HAP-1 (cell line): Measurements from ENCODE around the gene ANXA7.
A peak's percentile ranks its signal among the peaks of the same experiment; 100 is the strongest.
"Not testable (repeated sequence)": the region's sequence is repeated elsewhere in the genome, so short reads cannot be mapped to it uniquely, and the experiment has no call there.

Source experiments
- DNase-seq, 2 experiments: peaks; one replicate each; pipeline ENCODE4 v3.0.0-alpha.2; 2016 to 2020; ENCODE audit warnings: low spot score in 2 of 2
- H3K27me3 ChIP-seq: fragments of 250-450 bp; sonication (Bioruptor Pico); 2 replicates; pipeline ENCODE4 v1.5.1; 2020; ENCODE audit warnings: low read depth, mild to moderate bottlenecking, moderate library complexity
- H3K36me3 ChIP-seq: fragments of 250-450 bp; sonication (Bioruptor Pico); replicated peaks from 2 replicates; pipeline ENCODE4 v1.5.1; 2020; ENCODE audit warnings: mild to moderate bottlenecking
- H3K4me1 ChIP-seq: fragments of 250-450 bp; sonication (Bioruptor Pico); 2 replicates; pipeline ENCODE4 v1.5.1; 2020; ENCODE audit warnings: mild to moderate bottlenecking
- H3K4me3 ChIP-seq: fragments of 250-450 bp; sonication (Bioruptor Pico); 2 replicates; pipeline ENCODE4 v1.5.1; 2020; ENCODE audit warnings: mild to moderate bottlenecking, moderate library complexity
- H3K9me3 ChIP-seq: fragments of 250-450 bp; sonication (Bioruptor Pico); 2 replicates; pipeline ENCODE4 v1.5.1; 2020; ENCODE audit warnings: mild to moderate bottlenecking, moderate library complexity
- in situ Hi-C: fragments of 300-500 bp; cut with MboI; formaldehyde crosslinking; loops from 3 replicates; pipeline ENCODE4 v1.14.3; 2020; ENCODE audit warnings: low sequenced_read_pairs, inconsistent platforms, mixed read lengths

Gene ANXA7

GRCh38 chr10:73398024-73398423 is 15.8 kb downstream of the ANXA7 start:
- Histone ChIP-seq H3K36me3 (peaks cover 29% of the 10 kb centered on the region), H3K9me3 (no peaks in the 10 kb centered on the region), H3K4me3 (no peak overlapping the region), H3K27me3 (no peaks in the 10 kb centered on the region), H3K4me1 (no peaks in the 10 kb centered on the region)
- no peak for DNase-seq
- in situ Hi-C loops, result no loop called here

GRCh38 chr10:73394325-73394724 is 19.5 kb downstream of the ANXA7 start:
- peaks cover 41% of the 10 kb centered on the region for H3K36me3 ChIP-seq
- DNase-seq, H3K4me1 ChIP-seq, H3K4me3 ChIP-seq, in situ Hi-C loops, H3K9me3 ChIP-seq, H3K27me3 ChIP-seq: not testable (repeated sequence)

GRCh38 chr10:73388228-73388627 is 25.6 kb downstream of the ANXA7 start:
- in situ Hi-C loops, result no loop called here
- H3K4me3 ChIP-seq, result no peak overlapping the region
- H3K9me3 ChIP-seq, result no peaks in the 10 kb centered on the region
- H3K36me3 ChIP-seq, result peaks cover 51% of the 10 kb centered on the region
- no peaks in the 10 kb centered on the region for H3K27me3 ChIP-seq
- no peak for DNase-seq
- no peaks in the 10 kb centered on the region; the same call in 1 of the 2 replicates for H3K4me1 ChIP-seq

GRCh38 chr10:73386583-73386982 is 27.3 kb downstream of the ANXA7 start:
- H3K27me3 ChIP-seq, result no peaks in the 10 kb centered on the region
- H3K4me1 ChIP-seq, result no peaks in the 10 kb centered on the region; the same call in 1 of the 2 replicates
- no peak overlapping the region for H3K4me3 ChIP-seq
- peaks cover 61% of the 10 kb centered on the region for H3K36me3 ChIP-seq
- in situ Hi-C loops, result no loop called here
- H3K9me3 ChIP-seq, result no peaks in the 10 kb centered on the region
- no peak for DNase-seq

- Histone ChIP-seq H3K4me1 (no peaks in the 10 kb centered on the region), H3K9me3 (no peaks in the 10 kb centered on the region), H3K27me3 (no peaks in the 10 kb centered on the region), H3K36me3 (peaks cover 64% of the 10 kb centered on the region), H3K4me3 (no peak overlapping the region)
- in situ Hi-C loops, result no loop called here
- DNase-seq, result no peak
Observed at GRCh38 chr10:73379064-73379748, 34.7 kb downstream of the ANXA7 start.

- Histone ChIP-seq H3K4me1 (no peaks in the 10 kb centered on the region), H3K9me3 (no peaks in the 10 kb centered on the region), H3K36me3 (peaks cover 46% of the 10 kb centered on the region), H3K4me3 (no peak overlapping the region), H3K27me3 (no peaks in the 10 kb centered on the region)
- in situ Hi-C loops, result no loop called here
- no peak for DNase-seq
Observed at GRCh38 chr10:73376679-73377078, 37.2 kb downstream of the ANXA7 start.

GRCh38 chr10:73368238-73368637 is 45.6 kb downstream of the ANXA7 start:
- Histone ChIP-seq H3K36me3 (peaks cover 17% of the 10 kb centered on the region), H3K4me3 (no peak overlapping the region), H3K27me3 (no peaks in the 10 kb centered on the region), H3K9me3 (no peaks in the 10 kb centered on the region), H3K4me1 (no peaks in the 10 kb centered on the region)
- in situ Hi-C loops, result no loop called here
- no peak for DNase-seq

GRCh38 chr10:73366381-73367298 is 47.2 kb downstream of the ANXA7 start:
- in situ Hi-C loops, result no loop called here
- H3K36me3 ChIP-seq, result peaks cover 17% of the 10 kb centered on the region
- H3K4me1 ChIP-seq, result no peaks in the 10 kb centered on the region
- H3K27me3 ChIP-seq, result no peaks in the 10 kb centered on the region
- DNase-seq, result no peak
- no peak overlapping the region for H3K4me3 ChIP-seq
- no peaks in the 10 kb centered on the region for H3K9me3 ChIP-seq

GRCh38 chr10:73364964-73365363 is 48.9 kb downstream of the ANXA7 start:
- no peaks in the 10 kb centered on the region for H3K4me1 ChIP-seq
- in situ Hi-C loops, result no loop called here
- DNase-seq, result no peak
- peaks cover 17% of the 10 kb centered on the region for H3K36me3 ChIP-seq
- no peak overlapping the region for H3K4me3 ChIP-seq
- H3K9me3 ChIP-seq, result no peaks in the 10 kb centered on the region
- H3K27me3 ChIP-seq, result no peaks in the 10 kb centered on the region

- H3K27me3 ChIP-seq, result no peaks in the 10 kb centered on the region
- H3K36me3 ChIP-seq, result peaks cover under 1% of the 10 kb centered on the region; the same call in 1 of the 2 replicates
- peaks cover 7% of the 10 kb centered on the region; the same call in 1 of the 2 replicates for H3K4me1 ChIP-seq
- no peak for DNase-seq
- H3K9me3 ChIP-seq, result no peaks in the 10 kb centered on the region
- in situ Hi-C loops, result no loop called here
- no peak overlapping the region for H3K4me3 ChIP-seq
Observed at GRCh38 chr10:73359492-73359891, 54.4 kb downstream of the ANXA7 start.

- H3K4me3 ChIP-seq, result peak within 1 kb of the TSS; percentile 63
- no peaks in the 10 kb centered on the region for H3K27me3 ChIP-seq
- peak; percentile 95 to 96 for DNase-seq
- H3K4me1 ChIP-seq, result peaks cover 7% of the 10 kb centered on the region; the same call in 1 of the 2 replicates
- H3K36me3 ChIP-seq, result no peaks in the 10 kb centered on the region
- in situ Hi-C loops, result no loop called here
- no peaks in the 10 kb centered on the region for H3K9me3 ChIP-seq
Observed at GRCh38 chr10:73358331-73359279, 55.3 kb downstream of the ANXA7 start, which contains the start of gene CFAP70. CFAP70 (minus strand) TSS chr10:73358864; CDS start chr10:73354796, 4,068 bp downstream.

- H3K4me3 ChIP-seq, result peak overlapping the region; percentile 63
- no peaks in the 10 kb centered on the region for H3K36me3 ChIP-seq
- in situ Hi-C loops, result no loop called here
- peaks cover 7% of the 10 kb centered on the region; the same call in 1 of the 2 replicates for H3K4me1 ChIP-seq
- H3K27me3 ChIP-seq, result no peaks in the 10 kb centered on the region
- no peak for DNase-seq
- no peaks in the 10 kb centered on the region for H3K9me3 ChIP-seq
Observed at GRCh38 chr10:73357821-73358220, 56.0 kb downstream of the ANXA7 start.

- Histone ChIP-seq H3K4me1 (peaks cover 7% of the 10 kb centered on the region; the same call in 1 of the 2 replicates), H3K9me3 (no peaks in the 10 kb centered on the region), H3K36me3 (no peaks in the 10 kb centered on the region), H3K27me3 (no peaks in the 10 kb centered on the region), H3K4me3 (no peak overlapping the region)
- DNase-seq, result no peak
- in situ Hi-C loops, result no loop called here
Observed at GRCh38 chr10:73357166-73357565, 56.7 kb downstream of the ANXA7 start.
